GM21619 (cell line): Measurements from ENCODE around the gene SMG6.
"Not testable (repeated sequence)": the region's sequence is repeated elsewhere in the genome, so short reads cannot be mapped to it uniquely, and the experiment has no call there.

ENCODE experiments used
- ATAC-seq: cut with Tn5 transposase; IDR thresholded peaks from one replicate; pipeline ENCODE4 v1.9.1; 2021; ENCODE audit not compliant: unreplicated experiment

Gene SMG6

GRCh38 chr17:2264067-2264860 lies 39.3 kb downstream of the SMG6 start:
- no peak for ATAC-seq

GRCh38 chr17:2263183-2264066 lies 40.2 kb downstream of the SMG6 start:
- ATAC-seq, result no peak

GRCh38 chr17:2262135-2262587 lies 41.4 kb downstream of the SMG6 start:
- no peak for ATAC-seq

GRCh38 chr17:2259769-2260536 lies 43.6 kb downstream of the SMG6 start:
- peak; percentile 52 for ATAC-seq

GRCh38 chr17:2258830-2259229 lies 44.8 kb downstream of the SMG6 start:
- not testable (repeated sequence) for ATAC-seq

GRCh38 chr17:2253768-2254406 lies 49.7 kb downstream of the SMG6 start:
- ATAC-seq, result peak; percentile 92

GRCh38 chr17:2253362-2253761 lies 50.2 kb downstream of the SMG6 start:
- no peak for ATAC-seq

GRCh38 chr17:2251098-2251497 lies 52.5 kb downstream of the SMG6 start:
- no peak for ATAC-seq

GRCh38 chr17:2250140-2251095 lies 53.2 kb downstream of the SMG6 start:
- no peak for ATAC-seq

GRCh38 chr17:2247005-2247404 lies 56.6 kb downstream of the SMG6 start:
- ATAC-seq, result no peak

GRCh38 chr17:2244545-2245525 lies 58.8 kb downstream of the SMG6 start:
- peak; percentile 45 for ATAC-seq

GRCh38 chr17:2243953-2244352 lies 59.6 kb downstream of the SMG6 start:
- ATAC-seq, result no peak

GRCh38 chr17:2241823-2242222 lies 61.8 kb downstream of the SMG6 start:
- ATAC-seq, result no peak

- ATAC-seq, result no peak
Measured at GRCh38 chr17:2240541-2240940, 63.0 kb downstream of the SMG6 start.

GRCh38 chr17:2239882-2240430 lies 63.6 kb downstream of the SMG6 start:
- ATAC-seq, result peak; percentile 64

GRCh38 chr17:2239170-2239551 lies 64.4 kb downstream of the SMG6 start:
- no peak for ATAC-seq

- ATAC-seq, result peak; percentile 46
Measured at GRCh38 chr17:2238432-2239169, 65.0 kb downstream of the SMG6 start.
